Pancreas (tissue), 10 donors: Measurements from ENCODE around the gene BANK1. TPM values are rescaled to one million over a fixed set of nuclear protein-coding genes. Genes with fewer than 3 reads are reported as not detected.

Experiments used
- ATAC-seq, 4 donors: fragments of 200-7000 bp; cut with Tn5 transposase; one replicate each; pipeline versions ENCODE4 v1.8.0 to v1.9.1; 2020; ENCODE audit warnings: mild to moderate bottlenecking in 4 of 4, moderate library complexity in 4 of 4
- DNase-seq, 6 donors: peaks; one replicate each; pipeline ENCODE4 v3.0.0-alpha.2; 2020
- FAIRE-seq: peaks from 2 replicates; lab custom pipeline; 2012; peaks lifted over from hg19 to GRCh38; lab: Jason Lieb, UNC
- H3K27ac ChIP-seq, 4 donors: fragments of 200-600 bp; sonication (generic); 1 replicate in 3 of 4; 2 replicates in 1 of 4; pipeline versions ENCODE4 v1.5.0 to v1.8.0; 2020
- H3K27me3 ChIP-seq, 4 donors: fragments of 200-600 bp; one replicate each; pipeline ENCODE4 v1.8.0; 2021
- H3K36me3 ChIP-seq, 3 donors: fragments of 200-600 bp; sonication (generic) in 1 of 3; one replicate each; pipeline versions ENCODE4 v1.5.0 to v1.8.0; 2020 to 2021
- H3K4me1 ChIP-seq, 3 donors: fragments of 200-600 bp; one replicate each; pipeline ENCODE4 v1.8.0; 2021
- H3K4me3 ChIP-seq, 4 donors: fragments of 200-600 bp; sonication (generic) in 2 of 4; one replicate each; pipeline versions ENCODE4 v1.5.0 to v1.8.0; 2020 to 2021
- H3K9me3 ChIP-seq, 4 donors: fragments of 200-600 bp; one replicate each; pipeline ENCODE4 v1.8.0; 2021
- WGBS, 2 donors: extraction: QIAGEN DNeasy Blood & Tissue Kit; methylation state at CpG; one replicate each; pipeline ENCODE4 v1.1.7; 2013; 5-methylcytosine and 5-hydroxymethylcytosine counted together
- intact Hi-C, 3 donors: fragments of 100-400 bp; cut with DNase I; formaldehyde crosslinking; loops; one replicate each; pipeline versions ENCODE4 v1.11.1 to v1.14.2; 2022
- polyA plus RNA-seq, 2 donors: library from polyadenylated mRNA; stranded (reverse); fragments of 200-250 nt; gene quantifications; one replicate each; pipeline ENCODE4 v1.2.3, GENCODE V29; 2013
- total RNA-seq, 6 donors: library from RNA; stranded (reverse); fragmentation: NEBNext Ultra II Directional in 4 of 6; extraction: Animal tissue kit (Norgen Biotek cat#: 25700) in 4 of 6; gene quantifications; one replicate each; pipeline versions ENCODE4 v1.2.1 to v1.2.4, GENCODE V29; 2021 to 2023
- TF ChIP-seq, protein P1 (sequence below), 4 donors: fragments of 200-600 bp; sonication (generic) in 3 of 4; IDR thresholded peaks; one replicate each; pipeline versions ENCODE4 v1.5.0 to v1.8.0; 2021; ENCODE audit warnings: antibody characterized with exemption in 4 of 4
- donor health status: healthy with polysubstance abuse.
- donor health status: DM: no; HTN: no; CAD: no; lungs with moderate emphysema.
- donor health status: DM: no; HTN: no; CAD: no.
- donor health status: control.
- donor health status: control.
- donor health status: Bipolar disorder and iron deficiency.
- donor health status: DM: yes; HTN: yes; CAD: no.
- donor health status: DM: no; HTN: no; CAD: no.
- donor health status: DM: no; HTN: no; CAD: no.
- donor health status: DM: yes; HTN: yes; CAD: no.

The BANK1 gene
- total and polyA plus RNA-seq, 8 donors, result 0.13 to 2.0 (median 0.48) TPM

DNA sequence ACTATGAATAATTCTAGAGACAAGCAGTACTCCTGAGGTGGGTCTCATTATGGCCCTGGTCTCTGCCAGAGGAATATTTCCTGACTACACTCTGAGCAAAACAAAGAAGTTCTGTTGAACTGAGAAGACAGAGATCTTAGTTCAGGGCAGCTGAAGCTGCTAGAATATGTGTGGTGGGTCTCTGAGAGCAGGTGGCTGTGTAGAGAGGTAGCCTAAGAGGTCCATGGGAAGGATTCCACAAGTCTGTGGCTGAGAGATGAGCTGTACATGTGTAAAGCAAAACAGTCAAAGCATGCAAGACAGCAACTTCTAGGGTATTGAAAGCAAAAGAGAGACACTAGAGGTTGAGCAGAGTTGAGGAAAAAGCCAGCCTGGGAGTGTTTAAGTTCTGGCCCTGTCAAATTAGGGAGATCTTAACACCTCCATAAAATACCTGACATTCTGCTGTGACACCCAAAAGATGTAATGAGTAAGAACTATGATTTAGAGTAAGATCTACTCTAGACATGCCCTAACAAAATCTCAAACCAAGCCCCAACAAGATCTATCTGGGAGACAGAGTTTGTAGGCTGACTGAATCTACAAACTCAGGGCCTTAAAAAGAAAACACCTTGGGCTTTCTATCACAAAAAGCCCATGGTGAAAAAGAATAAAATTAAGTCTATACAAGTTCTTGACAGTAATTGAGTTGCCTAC, 274.4 kb downstream of the BANK1 start:
- Histone ChIP-seq H3K27ac (no peak overlapping the region), H3K27me3 (no peaks in the 10 kb centered on the region), H3K4me3 (no peak overlapping the region), H3K36me3 (no peaks in the 10 kb centered on the region), H3K9me3 (no peaks in the 10 kb centered on the region), H3K4me1 (no peaks in the 10 kb centered on the region)
- DNase-seq (no peak), FAIRE-seq (no peak), ATAC-seq (no peak)
- TF ChIP-seq, protein P1, sequence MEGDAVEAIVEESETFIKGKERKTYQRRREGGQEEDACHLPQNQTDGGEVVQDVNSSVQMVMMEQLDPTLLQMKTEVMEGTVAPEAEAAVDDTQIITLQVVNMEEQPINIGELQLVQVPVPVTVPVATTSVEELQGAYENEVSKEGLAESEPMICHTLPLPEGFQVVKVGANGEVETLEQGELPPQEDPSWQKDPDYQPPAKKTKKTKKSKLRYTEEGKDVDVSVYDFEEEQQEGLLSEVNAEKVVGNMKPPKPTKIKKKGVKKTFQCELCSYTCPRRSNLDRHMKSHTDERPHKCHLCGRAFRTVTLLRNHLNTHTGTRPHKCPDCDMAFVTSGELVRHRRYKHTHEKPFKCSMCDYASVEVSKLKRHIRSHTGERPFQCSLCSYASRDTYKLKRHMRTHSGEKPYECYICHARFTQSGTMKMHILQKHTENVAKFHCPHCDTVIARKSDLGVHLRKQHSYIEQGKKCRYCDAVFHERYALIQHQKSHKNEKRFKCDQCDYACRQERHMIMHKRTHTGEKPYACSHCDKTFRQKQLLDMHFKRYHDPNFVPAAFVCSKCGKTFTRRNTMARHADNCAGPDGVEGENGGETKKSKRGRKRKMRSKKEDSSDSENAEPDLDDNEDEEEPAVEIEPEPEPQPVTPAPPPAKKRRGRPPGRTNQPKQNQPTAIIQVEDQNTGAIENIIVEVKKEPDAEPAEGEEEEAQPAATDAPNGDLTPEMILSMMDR (IDR thresholded peaks at IDR 0.05), result no peak
- intact Hi-C loops, result no loop called here

DNA sequence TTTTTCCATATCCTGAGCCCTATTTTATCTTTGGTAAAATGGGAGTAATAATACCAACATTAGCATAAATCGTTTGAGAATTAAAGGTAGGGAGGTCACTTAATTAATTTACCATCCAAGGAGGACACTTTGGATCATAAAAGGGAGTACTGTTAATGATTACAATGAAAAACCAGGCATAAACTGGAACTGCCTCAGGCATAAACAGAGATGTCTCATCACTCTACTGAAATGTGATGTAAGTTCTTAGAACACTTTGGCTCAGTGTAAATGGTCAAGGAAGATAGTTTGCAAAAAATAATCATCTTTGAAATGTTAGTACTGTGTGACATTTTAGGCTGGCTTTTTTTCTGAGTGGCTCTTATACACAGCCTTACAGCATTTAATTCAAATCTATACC, 286.1 kb downstream of the BANK1 start:
- no peak for ATAC-seq
- intact Hi-C loops, result no loop called here

DNA sequence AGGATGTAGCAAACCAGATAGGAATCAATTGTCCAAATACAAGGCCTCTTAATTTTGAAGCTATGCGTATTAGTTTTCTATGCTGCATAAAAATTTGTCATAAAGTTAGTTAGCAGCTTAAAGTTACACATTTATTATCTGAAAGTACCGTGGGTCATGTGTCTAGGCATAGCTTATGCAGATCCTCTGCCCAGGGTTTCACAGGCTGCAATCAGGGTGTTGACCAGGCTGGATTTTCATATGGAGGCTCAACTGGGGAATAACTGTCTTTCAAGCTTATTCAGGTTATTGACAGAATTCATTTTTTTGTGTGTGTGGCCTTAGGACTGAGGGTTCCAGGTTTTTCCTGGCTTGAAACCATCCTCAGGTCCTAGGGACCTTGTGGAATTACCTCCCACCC, 289.7 kb downstream of the BANK1 start:
- Histone ChIP-seq H3K4me1 (no peaks in the 10 kb centered on the region), H3K4me3 (no peak overlapping the region), H3K36me3 (no peaks in the 10 kb centered on the region), H3K27ac (no peak overlapping the region), H3K9me3 (no peaks in the 10 kb centered on the region), H3K27me3 (no peaks in the 10 kb centered on the region)
- FAIRE-seq (no peak), DNase-seq (no peak), ATAC-seq (no peak)
- 67 to 71% methylated on average over 2 of the region's 2 CpGs for WGBS, 2 donors
- TF ChIP-seq, protein P1 (IDR thresholded peaks at IDR 0.05), result no peak
- intact Hi-C loops, result no loop called here

More for the DNA sequence above, 286.1 kb downstream of the BANK1 start:
- FAIRE-seq (no peak), DNase-seq (no peak)
- Histone ChIP-seq H3K36me3 (no peaks in the 10 kb centered on the region), H3K27ac (no peak overlapping the region), H3K9me3 (no peaks in the 10 kb centered on the region), H3K4me3 (no peak overlapping the region), H3K4me1 (no peaks in the 10 kb centered on the region), H3K27me3 (no peaks in the 10 kb centered on the region)
- TF ChIP-seq, protein P1 (IDR thresholded peaks at IDR 0.05), result no peak
- WGBS, 2 donors, result 33 to 35% methylated on average over 1 of the region's 1 CpG

DNA sequence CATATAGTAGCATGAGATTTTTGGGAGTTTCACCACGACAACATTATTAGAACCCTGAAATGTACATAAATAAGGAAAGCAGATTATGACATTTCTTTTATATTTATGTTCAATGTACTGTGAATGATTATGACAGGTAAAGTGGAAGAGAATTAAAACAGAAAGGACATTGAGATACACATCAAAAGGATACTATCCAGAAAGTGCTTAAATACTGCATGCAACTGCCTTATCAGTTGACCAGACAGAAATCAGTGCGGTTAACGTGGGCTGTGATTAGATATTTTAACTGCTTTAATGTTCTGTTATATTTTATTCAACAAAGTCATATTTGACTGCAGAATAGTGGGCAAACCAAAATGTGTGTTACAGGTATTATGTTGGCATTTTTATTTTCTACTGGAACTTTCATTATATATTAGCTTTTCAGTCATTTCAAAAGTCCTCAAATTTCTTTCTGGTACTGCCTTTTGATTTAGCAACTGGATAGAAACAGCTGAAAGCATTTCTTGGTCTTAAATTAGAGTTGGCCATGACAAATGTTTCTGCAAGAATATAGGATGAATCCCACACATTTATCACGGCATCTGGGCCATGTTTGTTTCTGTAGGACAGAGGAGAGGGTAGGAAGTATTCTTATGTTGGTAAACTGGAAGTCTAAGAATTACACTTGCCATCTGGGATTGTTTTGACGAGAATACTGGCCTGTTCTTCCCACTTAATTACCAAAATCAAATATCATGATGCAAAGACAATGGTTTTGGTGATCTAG, 299.5 kb downstream of the BANK1 start:
- TF ChIP-seq, protein P1 (IDR thresholded peaks at IDR 0.05), result no peak
- FAIRE-seq (no peak), ATAC-seq (no peak), DNase-seq (no peak)
- no peaks in the 10 kb centered on the region for H3K36me3 ChIP-seq
- H3K27ac ChIP-seq, result no peak overlapping the region
- no peaks in the 10 kb centered on the region for H3K9me3 ChIP-seq
- no peaks in the 10 kb centered on the region for H3K4me1 ChIP-seq
- no peaks in the 10 kb centered on the region for H3K27me3 ChIP-seq
- no peak overlapping the region for H3K4me3 ChIP-seq
- intact Hi-C loops, result no loop called here
- WGBS, 2 donors, result 42 to 48% methylated on average over 5 of the region's 5 CpGs

DNA sequence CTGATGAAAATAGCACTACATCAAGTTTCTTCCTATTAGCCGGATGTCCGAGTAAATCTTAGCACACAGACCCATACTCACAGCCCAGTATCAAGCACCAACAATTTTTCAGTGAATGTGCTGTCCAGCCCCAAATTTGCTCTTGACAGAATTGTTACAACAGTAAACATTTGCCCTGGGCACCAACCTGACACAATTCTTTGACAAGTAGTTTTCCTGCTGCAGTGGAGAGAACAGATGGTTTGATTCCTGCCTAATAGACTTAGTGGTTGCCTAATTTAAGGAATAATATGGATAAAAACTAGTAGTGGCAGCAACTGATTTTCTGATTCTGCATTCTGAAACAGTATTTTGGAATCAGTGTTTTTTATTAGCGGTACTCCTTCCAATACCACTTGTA, 301.1 kb downstream of the BANK1 start:
- no peaks in the 10 kb centered on the region for H3K9me3 ChIP-seq
- H3K4me1 ChIP-seq, result no peaks in the 10 kb centered on the region
- no peaks in the 10 kb centered on the region for H3K36me3 ChIP-seq
- DNase-seq, result no peak
- H3K27me3 ChIP-seq, result no peaks in the 10 kb centered on the region
- intact Hi-C loops, result no loop called here
- WGBS, 2 donors, result 76 to 83% methylated on average over 3 of the region's 3 CpGs
- no peak overlapping the region for H3K4me3 ChIP-seq
- TF ChIP-seq, protein P1 (IDR thresholded peaks at IDR 0.05), result no peak
- no peak overlapping the region for H3K27ac ChIP-seq
- no peak for ATAC-seq
- no peak for FAIRE-seq
